HFFc6 (cell line): ENCODE measurements around the gene DPP7. TPM values are rescaled to one million over a fixed set of nuclear protein-coding genes. Genes with fewer than 3 reads are reported as not detected.

Experiments
- DNase-seq: peaks from one replicate; pipeline ENCODE4 v3.0.0-alpha.2; 2018
- H3K27ac Mint-ChIP-seq: 2 replicates; pipeline ENCODE4 v1.8.0; 2020; ENCODE audit warnings: mild to moderate bottlenecking, mixed read lengths
- H3K27me3 Mint-ChIP-seq: 2 replicates; pipeline ENCODE4 v1.8.0; 2021; ENCODE audit warnings: mild to moderate bottlenecking, moderate library complexity, mixed read lengths; ENCODE audit not compliant: insufficient read depth
- H3K36me3 Mint-ChIP-seq: 2 replicates; pipeline ENCODE4 v1.8.0; 2021; ENCODE audit warnings: low read depth, mixed read lengths
- H3K4me1 Mint-ChIP-seq: 2 replicates; pipeline ENCODE4 v1.8.0; 2020; ENCODE audit warnings: low read depth, mixed read lengths
- H3K4me3 Mint-ChIP-seq: 2 replicates; pipeline ENCODE4 v1.8.0; 2020; ENCODE audit warnings: mild to moderate bottlenecking, moderate library complexity, mixed read lengths
- H3K9me3 Mint-ChIP-seq: 2 replicates; pipeline ENCODE4 v1.8.0; 2020; ENCODE audit warnings: mild to moderate bottlenecking, mixed read lengths
- total RNA-seq, 6 experiments: library from RNA; stranded (reverse); fragmentation: NEBNext Ultra II Directional; extraction: Animal tissue kit (Norgen Biotek cat#: 25700); gene quantifications; 2 replicates in 1 of 6; 3 replicates in 5 of 6; pipeline ENCODE4 v1.2.3, GENCODE V29; 2021
- TF ChIP-seq, protein P1 (sequence below): fragments of 200-600 bp; sonication (generic); IDR thresholded peaks from 2 replicates; pipeline ENCODE4 v1.5.0; 2021; ENCODE audit warnings: antibody characterized with exemption, mild to moderate bottlenecking

The DPP7 gene
- total RNA-seq, 6 experiments from 2014 or later, result 47.5 to 90.2 (median 51.1) TPM

DNA sequence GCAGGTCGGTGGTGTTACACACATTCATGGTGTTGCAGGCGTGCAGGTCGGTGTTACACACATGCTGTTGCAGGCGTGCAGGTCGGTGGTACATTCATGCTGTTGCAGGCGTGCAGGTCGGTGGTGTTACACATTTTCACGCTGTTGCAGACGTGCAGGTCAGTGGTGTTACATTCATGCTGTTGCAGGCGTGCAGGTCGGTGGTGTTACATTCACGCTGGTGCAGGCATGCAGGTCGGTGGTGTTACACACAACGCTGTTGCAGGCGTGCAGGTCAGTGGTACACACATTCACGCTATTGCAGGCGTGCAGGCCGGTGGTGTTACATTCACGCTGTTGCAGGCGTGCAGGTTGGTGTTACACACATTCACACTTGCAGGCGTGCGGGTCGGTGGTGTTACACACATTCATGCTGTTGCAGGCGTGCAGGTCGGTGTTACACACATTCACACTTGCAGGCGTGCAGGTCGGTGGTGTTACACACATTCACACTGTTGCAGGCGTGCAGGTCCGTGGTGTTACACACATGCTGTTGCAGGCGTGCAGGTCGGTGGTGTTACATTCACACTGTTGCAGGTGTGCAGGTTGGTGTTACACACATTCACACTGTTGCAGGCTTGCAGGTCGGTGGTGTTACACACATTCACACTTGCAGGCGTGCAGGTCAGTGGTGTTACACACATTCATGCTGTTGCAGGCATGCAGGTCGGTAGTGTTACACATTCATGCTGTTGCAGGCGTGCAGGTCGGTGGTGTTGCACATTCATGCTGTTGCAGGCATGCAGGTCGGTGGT is 11.1 kb downstream of the DPP7 start:
- H3K27ac Mint-ChIP-seq, result no peak overlapping the region
- no peak overlapping the region for H3K4me3 Mint-ChIP-seq
- DNase-seq, result no peak
- H3K9me3 Mint-ChIP-seq, result no peaks in the 10 kb centered on the region
- TF ChIP-seq, protein P1, sequence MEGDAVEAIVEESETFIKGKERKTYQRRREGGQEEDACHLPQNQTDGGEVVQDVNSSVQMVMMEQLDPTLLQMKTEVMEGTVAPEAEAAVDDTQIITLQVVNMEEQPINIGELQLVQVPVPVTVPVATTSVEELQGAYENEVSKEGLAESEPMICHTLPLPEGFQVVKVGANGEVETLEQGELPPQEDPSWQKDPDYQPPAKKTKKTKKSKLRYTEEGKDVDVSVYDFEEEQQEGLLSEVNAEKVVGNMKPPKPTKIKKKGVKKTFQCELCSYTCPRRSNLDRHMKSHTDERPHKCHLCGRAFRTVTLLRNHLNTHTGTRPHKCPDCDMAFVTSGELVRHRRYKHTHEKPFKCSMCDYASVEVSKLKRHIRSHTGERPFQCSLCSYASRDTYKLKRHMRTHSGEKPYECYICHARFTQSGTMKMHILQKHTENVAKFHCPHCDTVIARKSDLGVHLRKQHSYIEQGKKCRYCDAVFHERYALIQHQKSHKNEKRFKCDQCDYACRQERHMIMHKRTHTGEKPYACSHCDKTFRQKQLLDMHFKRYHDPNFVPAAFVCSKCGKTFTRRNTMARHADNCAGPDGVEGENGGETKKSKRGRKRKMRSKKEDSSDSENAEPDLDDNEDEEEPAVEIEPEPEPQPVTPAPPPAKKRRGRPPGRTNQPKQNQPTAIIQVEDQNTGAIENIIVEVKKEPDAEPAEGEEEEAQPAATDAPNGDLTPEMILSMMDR, result no peak
- H3K27me3 Mint-ChIP-seq, result no peaks in the 10 kb centered on the region; the same call in none of the 2 replicates
- H3K4me1 Mint-ChIP-seq, result no peaks in the 10 kb centered on the region
- peaks cover 18% of the 10 kb centered on the region for H3K36me3 Mint-ChIP-seq

DNA sequence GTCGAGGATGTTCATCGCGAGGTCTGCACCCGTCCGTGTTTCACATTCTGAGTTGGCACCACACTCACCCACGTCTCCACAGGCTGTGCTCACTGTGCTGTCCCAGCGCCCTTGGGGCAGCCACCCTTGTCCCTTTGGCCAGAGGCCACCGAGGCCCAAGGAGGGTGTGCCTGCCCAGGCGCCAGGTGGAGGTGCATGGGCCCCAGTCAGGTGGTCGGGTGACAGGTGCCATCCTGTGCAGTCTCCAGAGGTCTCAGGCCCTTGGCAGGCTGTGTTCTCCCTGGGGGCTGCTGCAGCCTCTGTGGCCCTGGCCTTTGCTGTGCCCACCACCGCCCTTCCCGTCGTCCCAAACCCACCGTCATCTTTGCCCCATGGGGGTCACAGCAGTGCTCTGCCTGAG is 15.3 kb downstream of the DPP7 start:
- no peak for DNase-seq
- H3K4me3 Mint-ChIP-seq, result no peak overlapping the region
- no peaks in the 10 kb centered on the region for H3K9me3 Mint-ChIP-seq
- no peak overlapping the region for H3K27ac Mint-ChIP-seq
- no peaks in the 10 kb centered on the region for H3K4me1 Mint-ChIP-seq
- TF ChIP-seq, protein P1, result no peak
- peaks cover 19% of the 10 kb centered on the region for H3K36me3 Mint-ChIP-seq
- no peaks in the 10 kb centered on the region; the same call in 1 of the 2 replicates for H3K27me3 Mint-ChIP-seq

DNA sequence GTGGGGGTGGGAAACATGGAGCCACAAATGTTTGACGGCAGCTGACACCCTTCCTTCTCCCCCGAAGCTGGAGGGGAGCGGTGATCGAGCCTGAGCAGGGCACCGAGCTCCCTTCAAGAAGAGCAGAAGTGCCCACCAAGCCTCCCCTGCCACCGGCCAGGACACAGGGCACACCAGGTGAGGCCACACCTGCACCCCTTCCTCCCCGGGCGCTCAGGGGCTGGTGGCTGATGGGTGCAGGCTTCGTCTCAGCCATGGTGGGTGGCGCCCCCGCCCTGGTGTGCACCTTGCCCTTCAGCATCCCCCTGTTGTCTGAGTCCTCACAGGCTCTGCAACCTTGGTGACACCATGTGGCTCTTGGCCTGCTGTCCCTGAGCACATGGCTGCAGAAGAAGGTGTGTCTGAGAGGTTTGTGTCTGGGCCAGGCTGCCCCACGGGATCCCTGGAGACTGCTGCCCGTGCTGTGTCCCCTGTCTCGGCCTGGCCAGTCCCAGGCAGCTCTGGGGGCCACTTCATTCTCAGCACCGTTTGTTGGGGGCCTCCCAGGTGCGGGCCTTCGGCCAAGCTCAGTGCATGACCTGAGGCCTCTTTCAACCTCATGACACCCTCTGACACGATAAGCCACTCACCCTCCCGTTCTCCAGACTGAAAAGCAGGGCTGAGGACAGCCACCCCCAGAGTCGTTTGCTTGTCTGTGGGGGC is 16.6 kb downstream of the DPP7 start:
- H3K36me3 Mint-ChIP-seq, result peaks cover 22% of the 10 kb centered on the region
- DNase-seq, result no peak
- H3K27ac Mint-ChIP-seq, result no peak overlapping the region
- no peaks in the 10 kb centered on the region for H3K4me1 Mint-ChIP-seq
- no peaks in the 10 kb centered on the region for H3K27me3 Mint-ChIP-seq
- TF ChIP-seq, protein P1, result no peak
- no peak overlapping the region for H3K4me3 Mint-ChIP-seq
- no peaks in the 10 kb centered on the region for H3K9me3 Mint-ChIP-seq

DNA sequence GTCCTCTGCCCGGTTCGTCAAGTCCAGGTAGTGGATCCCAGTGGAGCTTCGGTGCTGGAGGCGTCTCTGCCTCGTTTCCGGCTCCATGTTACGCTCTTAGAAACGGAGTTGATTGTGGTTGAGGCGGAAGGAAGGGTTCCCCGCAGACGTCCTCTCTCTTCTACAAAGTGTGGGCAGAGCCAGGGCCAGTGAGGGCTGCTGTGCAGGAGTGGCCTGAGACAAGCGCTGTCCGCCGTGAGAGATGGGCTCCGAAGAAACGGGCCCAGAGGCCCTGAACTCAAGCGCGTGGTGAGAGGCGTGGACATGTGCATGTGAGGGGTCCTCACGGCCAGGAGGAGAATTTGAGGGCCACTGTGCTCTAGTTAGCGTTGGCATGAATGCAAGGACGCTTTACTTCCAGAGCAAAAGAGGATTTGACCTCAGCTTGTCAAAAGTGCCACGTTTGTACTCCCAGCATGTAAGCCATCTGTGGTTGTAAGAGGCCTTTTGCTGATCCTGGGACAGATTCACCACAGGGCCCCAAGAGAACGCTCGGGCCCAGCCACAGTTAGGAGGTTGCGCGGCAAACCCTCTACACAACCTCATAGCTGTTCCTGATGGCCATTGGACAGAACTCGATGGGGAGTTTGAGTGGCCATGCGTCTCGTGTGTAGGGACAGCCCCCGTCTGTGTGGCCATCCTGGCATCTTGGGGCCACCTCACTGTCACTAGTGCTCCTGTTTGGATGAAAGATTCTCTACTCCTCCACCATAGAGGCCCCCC is 17.6 kb downstream of the DPP7 start:
- Mint-ChIP-seq H3K27ac (no peak overlapping the region), H3K4me1 (no peaks in the 10 kb centered on the region), H3K9me3 (no peaks in the 10 kb centered on the region), H3K4me3 (no peak overlapping the region), H3K36me3 (peaks cover 22% of the 10 kb centered on the region), H3K27me3 (no peaks in the 10 kb centered on the region)
- TF ChIP-seq, protein P1, result no peak
- no peak for DNase-seq

DNA sequence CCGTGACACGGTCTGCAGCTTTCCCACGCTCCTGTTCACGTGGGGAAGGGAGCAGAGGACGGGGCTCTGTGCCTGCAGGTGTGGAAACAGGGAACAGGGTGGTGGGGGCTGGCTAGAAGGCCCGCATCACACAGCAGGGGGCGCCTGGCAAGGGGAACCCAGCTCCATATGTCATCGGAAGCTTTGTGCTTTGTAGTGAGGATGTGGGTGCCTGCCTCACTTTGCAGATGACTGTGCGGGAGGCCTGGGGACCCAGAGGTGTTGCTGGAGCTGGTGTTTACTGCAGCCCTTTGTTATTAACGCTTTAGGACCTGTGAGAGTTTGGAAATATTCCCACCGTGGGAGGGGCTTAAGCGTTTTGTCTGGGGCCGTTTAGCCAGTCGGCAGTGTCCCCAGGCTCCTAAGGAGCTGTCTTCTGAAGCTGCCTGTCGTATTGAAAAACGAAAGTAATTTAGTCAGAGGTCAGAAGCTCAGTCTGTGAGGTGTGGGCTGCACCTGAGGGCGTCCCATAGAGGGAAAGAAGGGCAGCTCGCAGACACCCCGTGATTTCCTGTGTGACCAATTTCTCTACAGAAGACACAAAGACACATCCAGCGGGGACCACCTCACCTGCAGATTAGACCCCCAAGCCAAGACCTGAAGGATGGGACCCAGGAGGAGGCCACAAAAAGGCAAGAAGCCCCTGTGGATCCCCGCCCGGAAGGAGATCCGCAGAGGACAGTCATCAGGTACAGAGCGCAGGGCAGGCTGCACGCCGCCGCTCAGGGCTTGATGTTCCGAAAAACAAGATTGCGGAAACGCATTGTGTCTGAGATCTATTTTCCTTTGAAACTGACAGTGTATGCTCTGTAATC is 18.6 kb downstream of the DPP7 start:
- H3K4me3 Mint-ChIP-seq, result no peak overlapping the region
- no peak overlapping the region for H3K27ac Mint-ChIP-seq
- DNase-seq, result no peak
- TF ChIP-seq, protein P1, result peak; percentile 43; the same call in 1 of the 2 replicates
- H3K36me3 Mint-ChIP-seq, result peaks cover 22% of the 10 kb centered on the region
- no peaks in the 10 kb centered on the region for H3K27me3 Mint-ChIP-seq
- H3K4me1 Mint-ChIP-seq, result no peaks in the 10 kb centered on the region
- no peaks in the 10 kb centered on the region for H3K9me3 Mint-ChIP-seq
